Bone marrow (tissue), 2 donors: ENCODE data around the gene SLC7A6.
A peak's percentile ranks its signal among the peaks of the same experiment; 100 is the strongest.

ENCODE experiments used
- DNase-seq, 2 donors: peaks; one replicate each; lab custom pipeline; 2025; lab: John Stamatoyannopoulos, UW

SLC7A6 gene

DNA sequence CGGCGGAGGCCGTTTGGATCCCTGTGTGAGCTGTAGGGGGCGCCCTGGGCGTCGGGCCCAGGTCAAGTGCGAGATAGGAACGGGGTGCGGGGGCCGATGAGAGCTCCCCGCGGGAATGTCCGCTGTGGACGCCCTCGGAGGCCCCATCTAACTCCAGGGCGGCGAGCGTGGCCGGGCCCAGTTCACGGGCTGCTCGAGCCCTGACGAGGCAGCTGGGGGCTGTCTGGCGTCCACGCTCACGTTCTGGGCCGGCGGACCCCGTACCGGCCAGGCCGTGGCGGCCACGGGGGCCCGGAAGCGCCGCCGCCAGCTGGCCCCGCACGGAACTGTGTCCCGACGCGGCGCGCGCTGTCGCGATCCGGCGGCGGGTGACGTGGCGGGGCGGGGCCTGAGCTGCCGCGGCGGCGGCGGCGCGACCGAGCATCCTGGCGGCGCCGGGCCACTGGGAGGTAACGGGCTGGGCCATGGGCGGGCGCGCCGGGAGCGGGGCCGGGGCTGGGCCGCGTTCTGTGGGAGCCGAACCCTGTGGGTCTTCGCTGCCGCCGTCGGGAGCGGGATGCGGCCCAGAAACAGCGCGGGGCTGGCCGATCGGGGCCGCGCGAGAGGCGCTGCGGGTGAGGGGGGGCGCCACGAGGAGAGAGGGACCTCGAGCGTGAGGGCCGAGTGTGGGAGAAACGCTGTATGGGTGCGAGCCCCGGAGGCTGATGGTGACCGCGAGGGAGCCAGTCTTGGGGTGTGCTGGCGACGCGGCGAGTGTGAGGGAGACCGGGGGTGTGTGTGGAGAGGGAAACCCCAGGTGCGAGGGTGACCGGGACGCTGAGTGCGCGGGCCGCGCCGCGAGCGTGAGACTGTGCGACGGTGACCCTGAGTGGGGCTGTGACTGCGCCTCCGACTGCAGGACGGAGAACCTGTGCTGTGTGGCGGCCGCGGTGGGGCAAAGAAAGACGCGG is at the start of gene SLC7A6:
SLC7A6 (plus strand) TSS at position 399 of the 950 bp plus-strand sequence. CDS start 10,201 bp downstream, outside the sequence.
- DNase-seq, result peak; percentile 63 to 87

DNA sequence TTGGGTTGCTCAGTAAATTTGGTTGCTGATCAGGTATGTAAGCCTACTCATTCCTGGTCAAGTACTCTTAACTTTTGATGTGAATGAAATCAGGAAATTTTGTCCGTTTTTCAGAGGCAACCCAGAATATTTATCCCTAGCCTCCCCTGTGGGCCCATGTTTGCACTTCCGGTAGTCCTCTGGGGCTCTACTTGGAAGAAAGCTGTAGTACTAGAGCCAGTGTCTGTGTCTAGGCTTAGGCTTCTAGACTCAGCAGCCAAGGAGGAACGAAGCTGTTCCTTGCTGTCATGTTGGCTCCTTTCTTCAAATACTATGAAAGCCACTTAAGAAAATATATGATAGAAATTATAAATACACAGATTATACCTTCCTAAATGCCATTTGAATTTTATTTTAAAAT is 49.6 kb upstream of the SLC7A6 start:
- no peak for DNase-seq

DNA sequence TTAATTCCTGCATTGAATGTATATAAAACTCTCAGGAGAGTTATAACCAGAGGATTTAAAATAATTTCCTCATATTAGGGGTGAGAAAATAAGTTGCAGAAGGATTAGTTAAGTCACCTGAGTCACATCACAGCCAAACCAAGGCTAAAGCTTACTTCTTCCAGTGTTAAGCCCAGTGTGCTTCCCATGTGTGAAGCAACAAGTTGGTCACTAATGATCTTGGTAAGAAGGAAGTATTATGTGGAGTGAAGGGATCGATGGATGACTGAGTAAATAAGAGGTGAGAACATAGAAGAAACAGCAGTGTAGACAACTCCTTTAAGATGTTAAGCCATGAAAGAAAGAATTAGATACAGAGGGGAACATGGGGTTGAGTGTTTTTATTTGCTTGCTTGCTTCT is 49.0 kb upstream of the SLC7A6 start:
- no peak for DNase-seq

DNA sequence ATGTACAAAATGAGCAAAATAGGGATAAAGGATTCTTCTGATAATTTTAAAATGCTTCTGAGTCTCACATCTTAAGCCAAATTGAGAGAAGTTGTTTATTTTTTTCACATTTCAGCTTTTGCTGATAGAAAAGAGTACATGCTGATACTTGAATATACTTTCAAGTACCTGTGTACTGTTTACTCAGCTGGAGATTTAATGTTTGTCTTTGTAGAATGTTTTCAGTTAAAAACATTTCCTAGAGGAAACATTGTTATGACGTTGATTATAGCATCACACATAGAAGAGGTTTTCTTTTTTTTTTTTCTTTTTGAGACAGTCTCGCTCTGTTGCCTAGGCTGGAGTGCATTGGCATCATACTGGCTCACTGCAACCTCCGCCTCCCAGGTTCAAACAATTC is 48.1 kb upstream of the SLC7A6 start:
- DNase-seq, result no peak

DNA sequence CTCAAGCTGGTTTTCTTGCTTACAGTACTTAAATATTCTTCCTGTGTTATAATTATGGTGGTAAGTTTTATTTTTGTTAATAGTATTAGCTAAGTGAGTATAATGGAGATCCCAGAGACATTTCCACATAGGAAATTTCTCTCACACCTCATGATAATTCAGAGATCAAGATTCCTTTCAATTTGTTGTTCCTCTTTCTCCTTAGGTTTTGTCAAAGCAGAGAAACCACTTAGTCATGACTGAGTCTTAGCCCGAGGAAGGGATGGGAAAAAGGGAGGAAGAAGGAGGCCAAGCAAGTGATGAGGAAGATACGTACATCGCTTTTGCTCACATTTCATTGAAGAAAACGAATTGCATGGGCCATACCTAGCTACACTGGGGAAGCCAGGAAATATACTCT is 46.8 kb upstream of the SLC7A6 start:
- DNase-seq, result no peak

DNA sequence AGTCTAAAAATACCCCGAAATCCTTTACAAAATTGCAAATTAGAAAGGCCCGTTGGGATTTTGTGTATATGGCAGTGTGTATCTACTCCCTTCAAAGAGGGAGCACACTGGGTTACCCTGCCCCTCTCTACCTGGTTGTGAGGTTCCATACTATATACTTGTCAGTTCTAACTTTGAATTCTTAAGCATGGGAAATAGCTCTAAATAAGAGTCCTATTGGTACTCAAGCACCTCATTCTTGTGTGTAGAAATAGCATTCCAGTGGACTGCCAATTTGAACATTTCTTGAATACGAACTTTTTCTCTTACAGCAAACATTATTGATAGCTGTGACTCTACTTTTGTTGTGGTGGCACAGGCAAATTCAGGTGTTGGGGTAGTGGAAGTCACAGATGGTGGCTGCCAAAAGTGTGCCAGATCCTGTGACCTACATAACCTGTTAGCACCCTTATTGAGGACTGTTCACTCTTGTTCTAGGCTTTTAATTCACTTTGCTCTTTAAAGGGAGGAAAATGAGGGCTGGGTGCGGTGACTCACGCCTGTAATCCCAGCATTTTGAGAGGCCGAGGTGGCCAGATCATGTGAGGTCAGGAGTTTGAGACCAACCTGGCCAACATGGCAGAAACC is 44.5 kb upstream of the SLC7A6 start:
- no peak for DNase-seq

DNA sequence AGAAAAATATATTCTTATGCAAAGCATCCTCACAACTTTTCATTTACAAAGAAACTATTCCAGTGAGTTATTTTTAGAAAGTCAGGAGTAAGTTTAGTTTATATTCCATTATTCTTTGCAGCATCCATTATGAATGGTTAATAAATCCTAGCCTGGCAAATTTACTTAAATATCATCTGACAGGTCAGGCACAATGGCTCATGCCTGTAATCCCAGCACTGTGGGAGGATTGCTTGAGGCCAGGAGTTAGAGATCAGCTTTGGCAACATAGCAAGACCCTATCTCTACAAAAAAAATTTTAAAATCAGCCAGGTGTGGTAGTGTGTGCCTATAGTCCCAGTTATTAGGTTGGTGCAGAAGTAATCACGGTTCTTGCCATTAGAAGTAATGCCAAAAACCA is 41.3 kb upstream of the SLC7A6 start:
- no peak for DNase-seq

DNA sequence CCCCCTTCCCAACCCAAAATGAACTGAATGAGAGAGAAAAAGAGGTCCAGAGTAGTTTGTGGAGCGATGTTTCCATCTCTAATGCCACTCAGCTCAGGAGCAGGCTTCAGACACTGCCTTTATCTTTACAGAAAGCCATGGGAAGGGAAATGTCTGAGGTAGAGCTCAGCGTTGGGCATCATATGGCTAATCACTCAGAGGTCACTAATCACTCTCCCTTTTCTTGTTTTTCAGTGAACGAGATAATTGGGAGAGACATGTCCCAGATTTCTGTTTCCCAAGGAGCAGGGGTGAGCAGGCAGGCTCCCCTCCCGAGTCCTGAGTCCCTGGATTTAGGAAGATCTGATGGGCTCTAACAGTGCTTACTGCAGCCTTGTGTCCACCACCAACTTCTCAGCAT is 38.2 kb upstream of the SLC7A6 start:
- no peak for DNase-seq

DNA sequence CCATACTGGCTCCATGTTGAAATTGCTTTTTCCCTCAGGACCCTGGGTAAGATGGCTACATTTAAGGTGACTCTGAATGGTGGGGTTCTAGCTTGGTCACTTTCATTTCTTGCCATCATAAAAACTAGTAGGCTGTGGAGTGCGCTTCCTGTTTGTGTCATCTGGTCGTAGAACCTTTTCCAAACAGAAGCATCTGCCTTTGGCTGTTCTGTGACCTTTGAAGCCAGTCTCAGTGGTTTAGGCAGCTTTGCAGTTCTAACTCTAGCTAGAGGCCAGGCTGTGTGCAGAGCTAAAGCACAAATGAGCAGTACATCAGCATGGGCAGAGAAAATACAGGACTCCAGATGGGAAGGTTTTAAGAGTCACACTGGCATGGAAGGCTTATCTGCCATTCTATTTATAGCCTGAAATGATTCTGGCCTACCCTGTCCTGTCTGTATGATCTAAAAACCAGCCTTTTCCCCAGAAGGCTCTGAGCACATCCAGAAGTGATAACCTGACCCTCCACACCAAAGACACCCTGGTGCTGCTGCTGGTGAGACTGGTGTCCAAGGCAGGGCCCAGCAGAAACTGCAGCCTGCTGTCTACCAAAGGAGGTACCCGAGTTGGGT is 37.0 kb upstream of the SLC7A6 start:
- DNase-seq, result no peak

DNA sequence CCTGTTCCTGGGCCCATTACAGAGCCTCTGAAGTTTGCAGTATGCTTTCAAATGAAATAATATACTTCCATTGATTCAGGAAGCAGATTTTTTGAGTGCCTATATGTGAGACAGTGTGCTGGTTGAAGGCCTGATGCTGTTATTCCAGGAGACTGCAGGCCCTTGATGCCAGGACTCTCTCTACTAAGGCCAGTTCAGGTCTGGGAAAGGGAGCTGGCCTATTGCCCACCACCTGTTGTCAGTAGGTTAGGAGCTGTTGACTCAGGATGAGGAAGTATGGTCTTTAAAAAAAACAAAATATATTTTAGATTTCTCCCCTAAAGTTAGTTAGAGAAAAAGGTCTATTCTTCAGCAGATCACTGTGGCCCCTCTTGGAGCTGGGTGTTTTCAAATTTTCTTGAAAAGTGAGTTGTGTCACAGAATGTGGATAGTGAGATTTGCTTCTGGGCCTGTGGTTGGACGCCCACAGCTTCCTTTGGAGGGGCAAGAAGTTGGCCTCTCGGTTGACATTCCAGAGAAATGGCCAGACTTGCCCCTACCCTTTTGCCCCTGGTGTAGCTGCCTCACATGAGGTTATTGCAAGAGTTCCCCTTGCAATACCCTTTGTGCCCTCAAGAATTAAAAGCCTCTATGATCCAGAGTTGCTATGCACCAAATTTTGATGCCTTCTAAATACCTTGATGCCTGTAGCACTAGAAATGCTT is 36.3 kb upstream of the SLC7A6 start:
- DNase-seq, result no peak

DNA sequence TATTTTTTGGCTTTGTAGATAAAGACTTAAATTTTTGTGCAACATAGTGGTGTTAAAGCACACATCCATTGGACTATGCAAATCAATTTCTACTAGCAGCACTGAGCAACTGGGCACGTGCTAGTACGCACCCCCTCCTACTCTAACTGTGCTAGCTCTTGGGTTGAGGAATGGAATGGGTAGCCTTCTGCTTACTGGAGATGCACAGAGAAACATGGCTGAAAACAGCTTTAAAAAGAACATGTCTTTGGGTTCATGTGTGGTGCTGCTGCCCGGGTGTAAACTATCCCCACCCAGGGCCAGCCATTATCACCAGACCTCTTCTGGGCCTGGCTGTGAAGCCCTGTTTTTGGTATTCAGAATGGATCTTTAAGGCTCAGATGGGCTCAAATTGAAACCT is 35.7 kb upstream of the SLC7A6 start:
- DNase-seq, result no peak

DNA sequence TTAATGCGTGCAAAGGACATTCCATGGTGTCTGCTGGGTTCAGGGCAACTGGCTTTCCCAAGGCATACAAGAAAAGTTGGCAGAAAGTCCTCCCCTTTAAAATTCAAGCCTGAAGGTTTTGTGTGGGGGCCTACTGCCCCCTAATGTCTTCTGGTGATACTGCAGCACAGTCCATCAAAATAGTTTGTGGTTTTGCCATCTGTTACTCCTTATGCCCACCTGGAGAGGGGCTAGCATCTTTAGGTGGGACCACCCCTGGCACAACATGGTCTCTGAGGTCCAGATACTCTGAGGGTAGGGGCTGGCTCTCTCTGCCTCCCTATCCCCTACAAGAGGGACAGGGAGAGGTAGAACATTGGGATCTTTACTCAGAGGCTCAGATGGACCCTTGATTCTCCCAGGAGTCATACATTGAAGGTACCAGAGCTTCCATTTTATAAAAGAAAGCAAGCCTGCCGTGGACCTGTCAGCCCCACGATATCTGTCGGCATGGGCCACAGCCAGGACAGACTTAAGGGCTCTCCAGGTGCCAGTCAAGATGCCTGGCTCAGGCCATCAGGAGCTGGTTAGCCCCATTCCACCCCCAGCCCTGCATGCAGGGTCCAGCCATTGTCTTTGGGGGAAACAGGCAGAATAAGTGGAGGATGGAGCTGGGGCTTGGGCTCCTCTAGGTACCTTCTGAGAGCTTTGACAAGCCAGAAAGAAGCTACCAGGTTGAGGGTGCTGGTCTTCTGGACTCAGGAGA is 34.7 kb upstream of the SLC7A6 start:
- DNase-seq, result peak; percentile 12 to 59

DNA sequence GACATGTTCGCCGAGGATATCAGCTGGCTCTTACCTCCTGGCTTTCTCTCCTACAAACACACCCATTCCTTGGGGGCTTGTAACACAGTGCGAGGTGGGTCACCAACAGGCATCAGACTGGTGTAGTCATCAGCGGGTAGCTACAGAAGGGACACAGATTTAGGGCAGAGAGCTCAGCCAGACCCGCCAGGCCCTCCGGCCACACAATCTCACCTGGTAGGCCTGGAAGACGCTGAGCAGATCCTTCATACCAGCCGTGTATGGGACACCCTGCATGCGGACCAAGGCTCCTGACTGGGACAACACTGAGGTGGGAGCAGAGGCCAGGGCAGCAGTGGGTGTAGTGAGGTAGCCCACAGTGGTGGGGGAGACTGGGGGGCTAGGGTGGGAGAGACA is 34.2 kb upstream of the SLC7A6 start:
- no peak for DNase-seq

DNA sequence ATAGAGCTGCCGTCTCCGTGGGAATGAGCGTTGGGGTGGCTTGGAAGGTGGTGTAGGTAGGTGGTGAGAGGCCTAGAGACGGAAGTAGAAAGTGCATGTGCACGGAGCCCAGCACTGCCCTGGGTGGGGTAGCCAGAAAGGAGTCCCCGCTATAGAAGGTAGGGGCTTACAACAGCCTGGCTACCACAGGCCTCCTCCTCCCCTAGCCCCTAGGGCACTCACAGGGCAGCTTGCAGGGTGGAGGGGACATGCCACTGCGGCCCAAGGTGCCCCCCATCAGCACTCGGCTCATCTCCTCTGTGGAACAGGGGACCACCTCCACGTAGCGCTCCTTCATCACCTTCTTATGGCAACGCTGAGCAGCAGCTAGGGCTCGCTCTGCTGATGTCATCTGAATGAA is 33.4 kb upstream of the SLC7A6 start:
- DNase-seq, result no peak

DNA sequence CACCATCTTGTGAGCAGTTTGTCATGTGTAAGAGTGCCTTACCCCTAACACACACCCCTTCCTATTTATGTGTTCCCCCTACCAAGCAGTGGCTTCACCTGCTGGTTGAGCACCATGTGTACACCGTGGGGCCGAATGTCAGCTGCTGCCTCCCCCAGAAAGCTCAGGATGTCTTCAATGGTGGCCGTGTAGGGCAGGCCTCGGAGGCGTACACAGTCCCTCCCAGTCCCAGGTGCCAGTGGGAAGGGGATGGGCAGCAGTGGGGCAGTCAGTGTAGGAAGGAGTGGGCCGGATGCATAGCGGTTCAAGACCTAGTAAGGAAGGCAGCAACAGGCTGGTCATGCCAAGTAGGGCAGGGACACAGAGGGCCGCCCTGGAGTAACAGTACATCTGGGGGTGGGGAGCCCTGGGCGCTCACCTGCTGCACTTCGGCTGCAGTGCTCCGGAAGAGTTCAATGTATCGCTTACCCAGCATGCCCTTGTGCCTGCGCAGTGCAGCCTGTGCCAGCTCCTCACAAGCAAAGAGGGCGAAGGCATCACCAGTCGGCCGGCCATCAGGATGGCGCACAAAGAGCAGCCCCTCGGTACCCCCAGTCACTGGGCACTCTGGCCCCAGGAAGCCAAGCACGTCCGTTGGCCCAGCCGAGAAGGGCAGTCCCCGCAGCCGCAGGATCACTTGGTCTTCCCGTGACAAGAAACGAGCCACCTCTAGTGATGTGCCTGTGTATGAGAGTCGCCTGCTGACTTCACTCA is 32.8 kb upstream of the SLC7A6 start:
- DNase-seq, result no peak

DNA sequence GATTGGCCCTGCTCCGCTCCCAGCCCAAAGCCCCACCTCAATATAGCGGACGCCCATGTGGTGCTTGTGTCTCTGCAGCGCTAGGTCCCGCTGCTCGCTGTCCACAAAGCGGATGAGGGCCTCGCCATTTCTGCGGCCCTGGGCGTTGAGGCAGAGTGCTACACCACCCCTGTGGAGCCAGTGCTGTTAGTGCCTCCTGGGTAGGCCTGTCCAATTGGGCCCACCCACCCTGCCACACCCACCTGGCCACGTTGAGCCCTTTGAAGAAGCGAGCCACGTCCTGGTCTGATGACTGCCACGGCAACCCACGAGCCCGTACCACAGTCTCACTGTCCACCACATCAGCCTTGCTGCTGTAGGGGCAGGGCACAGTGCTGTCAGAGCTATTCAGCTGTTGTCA is 32.0 kb upstream of the SLC7A6 start:
- DNase-seq, result no peak

DNA sequence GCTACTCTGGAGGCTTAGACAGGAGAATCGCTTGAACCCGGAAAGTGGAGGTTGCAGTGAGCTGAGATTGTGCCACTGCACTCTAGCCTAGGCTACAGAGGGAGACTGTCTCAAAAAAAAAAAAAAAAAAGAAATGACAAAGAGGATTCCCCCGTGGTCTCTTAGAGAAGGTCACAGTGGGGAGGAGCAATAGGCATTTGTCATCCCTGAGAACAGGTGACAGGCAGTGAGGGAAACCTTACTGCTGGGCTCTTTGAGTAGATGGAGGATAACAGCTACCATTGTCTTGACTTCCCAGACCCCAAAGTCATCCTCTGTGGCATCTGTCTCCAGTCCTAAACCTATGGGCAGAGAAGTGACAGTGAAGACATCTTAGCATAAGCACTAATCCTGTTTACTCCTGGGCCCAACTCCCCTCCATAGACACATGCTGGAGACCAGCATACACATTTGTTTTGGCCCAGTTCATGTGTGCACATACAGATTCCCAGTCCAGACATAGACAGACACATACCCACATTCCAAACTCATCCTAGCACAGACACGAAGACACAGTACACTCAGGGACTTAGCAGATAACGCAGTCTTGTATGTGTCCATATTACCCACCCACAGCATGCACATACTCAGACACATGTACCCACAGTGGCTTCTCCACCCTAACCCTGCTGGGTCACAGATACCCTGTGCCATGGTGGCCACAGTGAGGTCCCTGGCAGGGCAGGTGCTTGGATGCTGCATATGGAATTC is 31.1 kb upstream of the SLC7A6 start:
- DNase-seq, result no peak

DNA sequence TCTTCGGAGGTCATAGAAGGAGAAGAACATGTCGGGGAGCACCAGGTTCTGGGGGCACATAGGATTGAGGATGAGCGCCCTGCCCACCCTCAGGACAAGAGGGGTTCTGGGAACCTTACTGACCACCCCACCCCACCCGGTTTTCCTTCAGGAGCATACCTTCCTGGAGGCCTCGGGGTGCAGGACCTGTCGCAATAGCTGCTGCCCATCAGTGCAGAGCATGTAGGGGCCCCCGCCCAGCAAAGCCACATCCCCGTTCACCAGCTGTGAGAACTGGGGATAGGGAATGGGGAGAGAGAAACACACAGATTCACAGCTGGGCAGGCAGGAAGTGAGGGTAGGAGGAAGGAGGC is 30.5 kb upstream of the SLC7A6 start:
- DNase-seq, result no peak

DNA sequence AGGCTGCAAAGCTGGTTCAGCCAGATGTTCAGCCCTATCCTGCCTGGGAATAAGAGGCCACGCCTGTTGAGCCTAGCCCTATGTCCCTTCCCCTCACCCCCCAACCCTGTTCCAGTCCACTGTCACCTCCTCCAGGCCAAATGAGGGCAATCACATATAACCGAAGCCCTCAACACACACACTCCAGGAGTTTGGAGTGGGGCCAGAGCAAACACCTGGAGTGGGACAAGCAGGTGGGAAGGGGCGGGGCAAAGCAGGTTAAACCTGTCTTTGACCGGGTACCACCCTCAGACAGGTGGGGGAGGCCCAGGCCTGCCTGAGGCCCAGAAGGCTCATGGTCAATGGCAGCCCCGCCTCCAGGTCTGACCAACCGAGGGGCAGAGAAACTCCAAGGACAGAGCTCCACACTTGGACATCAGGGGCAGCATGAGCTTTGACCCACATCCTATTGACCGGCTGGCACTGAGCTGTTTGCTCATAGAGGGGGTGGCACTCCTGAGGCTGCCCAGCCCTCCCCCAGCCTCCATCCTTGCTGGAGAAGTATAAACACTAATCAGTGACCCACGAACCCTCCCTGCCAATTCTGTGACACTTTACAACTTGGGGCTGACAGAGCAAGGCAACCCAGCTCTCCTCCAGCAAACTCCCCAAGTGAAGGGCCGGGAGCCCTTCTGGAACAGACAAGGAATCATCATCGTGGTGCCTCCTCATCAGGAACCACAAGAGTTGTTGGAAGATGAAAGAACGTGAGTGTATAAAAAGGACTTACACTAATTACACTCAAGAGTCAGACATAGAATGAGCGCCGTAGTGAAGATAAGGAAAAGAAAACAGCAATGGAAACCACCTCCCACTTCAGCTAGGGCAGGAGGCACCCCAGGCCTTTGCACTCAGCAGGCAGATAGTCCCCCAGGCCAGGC is 29.9 kb upstream of the SLC7A6 start:
- peak in 1 of 2 donors; percentile 12 for DNase-seq
